GM12878 (cell line): ENCODE results near the gene SLC34A1. TPM values are rescaled to one million over a fixed set of nuclear protein-coding genes. Genes with fewer than 3 reads are reported as not detected.

Experiments
- BACH1 ChIP-seq: fragments of 450-650 bp; IDR thresholded peaks from 2 replicates; pipeline ENCODE4 v1.6.1; 2017; ENCODE audit warnings: mild to moderate bottlenecking, borderline replicate concordance
- CUX1 ChIP-seq: IDR thresholded peaks from 2 replicates; pipeline ENCODE4 v1.6.1; 2012; ENCODE audit warnings: improper control_type of control experiment, low read depth, low read length; ENCODE audit not compliant: insufficient replicate concordance
- GATAD2B ChIP-seq: fragments of 450-650 bp; conservative IDR thresholded peaks from 2 replicates; pipeline ENCODE4 v1.6.1; 2017; ENCODE audit warnings: low read depth, mild to moderate bottlenecking, moderate library complexity
- HDAC2 ChIP-seq: fragments of 200-600 bp; sonication (generic); IDR thresholded peaks from 2 replicates; pipeline ENCODE4 v1.6.1; 2017
- IKZF2 ChIP-seq, 2 experiments: fragments of 450-650 bp; IDR thresholded peaks; 2 replicates each; pipeline ENCODE4 v1.6.1; 2017; ENCODE audit warnings: mild to moderate bottlenecking in 2 of 2, moderate library complexity in 2 of 2
- IRF4 ChIP-seq: IDR thresholded peaks from 2 replicates; pipeline ENCODE4 v1.6.1; 2011; ENCODE audit warnings: low read depth, low read length
- NBN ChIP-seq: fragments of 450-650 bp; IDR thresholded peaks from 2 replicates; pipeline ENCODE4 v1.6.1; 2016
- NR2F1 ChIP-seq: fragments of 450-650 bp; conservative IDR thresholded peaks from 2 replicates; pipeline ENCODE4 v1.6.1; 2017; ENCODE audit warnings: mild to moderate bottlenecking
- PKNOX1 ChIP-seq: fragments of 450-650 bp; IDR thresholded peaks from 2 replicates; pipeline ENCODE4 v1.6.1; 2016; ENCODE audit warnings: mild to moderate bottlenecking
- POLR2AphosphoS5 ChIP-seq: IDR thresholded peaks from 2 replicates; pipeline ENCODE4 v1.6.1; 2011; ENCODE audit warnings: mild to moderate bottlenecking, low read length, inconsistent platforms
- ZBTB4 ChIP-seq: fragments of 450-650 bp; formaldehyde crosslinking; IDR thresholded peaks from 2 replicates; pipeline ENCODE4 v1.4.0; 2022; ENCODE audit warnings: mild to moderate bottlenecking, moderate library complexity
- ZNF687 ChIP-seq: fragments of 450-650 bp; IDR thresholded peaks from 2 replicates; pipeline ENCODE4 v1.6.1; 2017; ENCODE audit warnings: mild to moderate bottlenecking, moderate library complexity
- polyA plus RNA-seq, 11 experiments: library from polyadenylated mRNA; depleted of rRNA in 4 of 11; unstranded in 6 of 11; stranded (reverse) in 5 of 11; fragments of >200 nt; fragmentation: Nextera tagmentation in 4 of 11; fragmentation: Illumina TruSeq in 1 of 11; extraction: Ambion mirVana in 4 of 11; extraction: Trizol in 1 of 11; gene quantifications; 1 replicate in 1 of 11; 2 replicates in 10 of 11; pipeline versions ENCODE4 v1.2.1 to v1.2.3, GENCODE V29; 2011 to 2016; ENCODE audit warnings: inconsistent platforms in 2 of 11, missing spikeins in 2 of 11, low read depth in 1 of 11
- total RNA-seq, 4 experiments: library from RNA; depleted of rRNA in 3 of 4; stranded (reverse); fragments of >200 nt in 3 of 4; fragmentation: Illumina TruSeq in 1 of 4; extraction: Trizol in 1 of 4; gene quantifications; 2 replicates each; pipeline versions ENCODE4 v1.2.1 to v1.2.3, GENCODE V29; 2013 to 2021

The SLC34A1 gene
- total and polyA plus RNA-seq, 10 of the 15 experiments (the other 5 are each of a cell fraction or from before 2014, with no cell fraction given) = 0.03 to 0.14 (median 0.09) TPM; not detected in 2

- TF ChIP-seq ZBTB4 (CRISPR knock-in tag) (no peak), IRF4 (no peak), NR2F1 (no peak), POLR2AphosphoS5 (peak; percentile 46; the same call in 1 of the 2 replicates), GATAD2B (peak; percentile 19; the same call in 1 of the 2 replicates), IKZF2 (IDR thresholded peaks at IDR 0.05) (no peak), BACH1 (peak; percentile 64; the same call in 1 of the 2 replicates), HDAC2 (no peak), NBN (no peak), ZNF687 (peak; percentile 68), PKNOX1 (0 out of 2 replicates have a peak, but pooled peaks have one; percentile 15), CUX1 (no peak)
Measured at GRCh38 chr5:177427919-177428573, 43.8 kb downstream of the SLC34A1 start (continued).
